Renal cortex interstitium (tissue), 11 donors: ENCODE data around the gene SSBP3. TPM values are rescaled to one million over a fixed set of nuclear protein-coding genes. Genes with fewer than 3 reads are reported as not detected.
"Not testable (repeated sequence)": the region's sequence is repeated elsewhere in the genome, so short reads cannot be mapped to it uniquely, and the experiment has no call there.

Source experiments
- DNase-seq, 11 donors: peaks; one replicate each; pipeline ENCODE4 v3.0.0-alpha.2; 2013; ENCODE audit warnings: low read depth in 9 of 11, low spot score in 4 of 11; ENCODE audit errors: extremely low read depth in 1 of 11
- polyA plus RNA-seq, 3 donors: library from polyadenylated mRNA; unstranded; fragments of 120-200 nt; gene quantifications; one replicate each; pipeline ENCODE4 v1.2.1, GENCODE V29; 2013; ENCODE audit not compliant: insufficient read length in 3 of 3

Gene SSBP3
- polyA plus RNA-seq, 3 donors: 119 to 124 (median 120) TPM

DNA sequence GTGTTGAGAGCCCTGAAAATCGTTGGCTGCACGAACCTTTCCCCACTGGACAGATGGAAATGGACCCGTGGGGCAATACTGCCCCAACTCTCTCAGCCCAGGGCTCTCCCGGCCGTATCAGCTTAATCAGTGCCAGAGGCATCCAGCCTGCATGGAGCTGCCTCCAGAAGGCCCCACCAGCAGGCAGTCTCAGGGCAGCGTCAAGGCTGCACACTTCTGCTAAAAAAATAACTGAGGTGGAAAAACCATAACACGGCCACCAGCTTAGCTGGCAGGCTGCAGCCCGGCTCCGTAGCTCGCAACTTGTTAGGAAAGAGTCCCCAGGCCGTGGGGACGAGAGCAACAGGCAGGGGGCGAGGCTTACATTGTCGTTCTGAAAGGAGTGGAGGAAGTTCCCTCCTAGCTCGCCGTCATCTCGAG is 178.3 kb downstream of the SSBP3 start:
- DNase-seq: peak in 3 of 11 donors; percentile 19 to 35 (median 33)

GRCh38 chr1:54227091-54227602 is 179.0 kb downstream of the SSBP3 start:
- DNase-seq: no peak

DNA sequence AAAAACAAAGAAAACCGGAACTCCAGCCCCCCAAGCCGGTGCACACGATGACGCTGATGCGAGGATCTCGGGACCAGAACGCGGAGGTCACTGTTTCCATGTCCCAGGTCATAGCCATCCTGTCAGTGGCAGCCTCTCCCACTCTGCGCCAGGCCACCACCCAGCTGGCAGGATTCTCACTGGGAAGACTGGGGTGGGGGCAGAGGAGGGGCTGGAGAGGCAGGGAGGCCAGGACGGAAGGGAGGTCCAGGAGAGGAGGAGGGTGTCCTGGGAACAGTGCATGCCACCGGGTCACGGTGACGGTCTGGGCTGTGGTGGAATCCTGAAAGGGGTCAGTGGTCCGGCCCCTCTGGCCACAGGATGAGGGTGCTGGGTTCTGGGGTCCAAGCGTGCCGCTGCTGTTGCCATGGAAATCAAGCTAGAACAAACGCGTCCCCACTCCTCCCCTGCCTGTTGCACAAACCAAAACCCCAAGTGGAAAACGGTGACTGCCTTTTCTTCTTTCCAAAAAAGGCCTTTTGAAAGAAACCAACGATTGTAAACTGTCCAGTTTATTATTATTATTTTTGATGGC is 180.1 kb downstream of the SSBP3 start:
- DNase-seq: no peak

DNA sequence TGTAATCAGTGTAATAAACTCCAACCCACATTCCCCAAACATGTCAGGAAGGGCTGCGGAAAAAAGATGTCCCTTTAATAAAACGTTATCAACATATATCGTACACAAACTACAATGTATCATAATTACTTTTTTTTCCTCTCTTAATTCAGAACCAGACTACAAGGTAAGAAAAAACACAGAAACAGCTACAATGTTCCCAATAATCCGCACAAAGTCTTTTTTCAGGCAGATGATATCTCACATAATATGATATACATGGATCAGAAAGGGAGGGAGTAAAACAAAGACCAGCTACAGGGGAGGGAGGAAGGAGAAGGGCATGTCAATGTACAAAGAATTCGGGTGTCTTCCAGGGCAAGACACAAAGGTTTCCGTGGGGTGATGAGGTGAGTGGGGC is 180.8 kb downstream of the SSBP3 start:
- no peak for DNase-seq

DNA sequence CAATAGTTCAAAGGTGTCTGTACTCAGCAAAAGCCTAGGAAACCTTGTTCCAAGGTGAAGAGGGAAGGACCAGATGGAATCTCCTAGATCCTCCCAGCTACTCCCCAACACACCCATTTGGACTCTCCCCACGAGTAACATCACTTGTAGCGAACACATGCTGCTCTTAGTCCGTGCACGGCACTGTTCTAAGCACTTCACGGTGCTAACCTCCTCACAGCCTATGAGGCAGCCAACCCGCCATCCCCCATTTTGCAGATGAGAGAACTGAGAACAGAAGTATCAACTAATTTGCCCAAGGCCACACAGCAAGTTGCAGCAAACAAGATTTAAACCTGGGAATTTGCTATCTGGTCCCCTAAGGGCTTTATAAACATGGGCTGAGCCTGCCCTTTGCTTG is 182.0 kb downstream of the SSBP3 start:
- DNase-seq: no peak

- DNase-seq: no peak
These were observed 182.6 kb downstream of the SSBP3 start for GRCh38 chr1:54223441-54224202.

DNA sequence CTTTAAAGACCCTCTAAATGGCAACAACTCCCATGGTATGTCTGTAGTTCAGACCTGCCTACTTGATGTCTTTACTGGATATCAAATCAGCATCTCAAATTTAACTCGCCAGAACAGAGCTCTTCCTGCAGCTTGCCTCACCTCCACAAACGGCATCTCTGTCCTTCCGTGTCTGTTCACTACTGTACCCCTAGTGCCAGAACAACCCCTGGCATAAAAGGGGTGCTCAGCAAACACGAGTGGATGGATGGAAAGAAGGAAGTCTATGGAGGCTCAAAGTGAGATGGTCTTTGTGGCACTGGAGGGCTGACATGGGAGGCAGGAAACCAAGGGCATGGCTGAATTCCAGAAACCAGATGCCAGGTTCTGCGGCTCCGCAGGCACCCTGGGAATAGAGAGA is 183.5 kb downstream of the SSBP3 start:
- no peak for DNase-seq

GRCh38 chr1:54221867-54222484 is 184.2 kb downstream of the SSBP3 start:
- DNase-seq: no peak

GRCh38 chr1:54221113-54221834 is 184.9 kb downstream of the SSBP3 start:
- DNase-seq: no peak

- DNase-seq: peak in 1 of 11 donors; percentile 36
These were observed 186.0 kb downstream of the SSBP3 start for GRCh38 chr1:54220004-54220811.

DNA sequence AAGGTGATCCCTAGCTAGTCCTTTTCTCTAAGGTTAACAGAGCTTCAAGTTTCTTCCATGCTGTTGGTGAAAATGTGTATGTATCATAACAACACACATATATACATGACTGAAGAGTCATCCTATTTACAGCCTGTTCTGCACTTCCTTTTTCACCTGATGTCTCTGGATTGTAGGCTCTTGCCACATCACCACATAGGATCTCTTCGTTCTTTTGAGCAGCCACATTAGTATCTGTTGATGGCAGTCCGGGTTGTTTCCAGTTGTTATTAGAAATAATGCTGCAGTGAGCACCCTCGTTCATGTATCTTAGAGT is 186.5 kb downstream of the SSBP3 start:
- no peak for DNase-seq

- peak in 1 of 11 donors; percentile 24 for DNase-seq
These were observed 187.1 kb downstream of the SSBP3 start for GRCh38 chr1:54218883-54219687.

- no peak for DNase-seq
These were observed 190.7 kb downstream of the SSBP3 start for GRCh38 chr1:54215523-54215922.

- no peak for DNase-seq
These were observed 193.3 kb downstream of the SSBP3 start for GRCh38 chr1:54212872-54213271.

DNA sequence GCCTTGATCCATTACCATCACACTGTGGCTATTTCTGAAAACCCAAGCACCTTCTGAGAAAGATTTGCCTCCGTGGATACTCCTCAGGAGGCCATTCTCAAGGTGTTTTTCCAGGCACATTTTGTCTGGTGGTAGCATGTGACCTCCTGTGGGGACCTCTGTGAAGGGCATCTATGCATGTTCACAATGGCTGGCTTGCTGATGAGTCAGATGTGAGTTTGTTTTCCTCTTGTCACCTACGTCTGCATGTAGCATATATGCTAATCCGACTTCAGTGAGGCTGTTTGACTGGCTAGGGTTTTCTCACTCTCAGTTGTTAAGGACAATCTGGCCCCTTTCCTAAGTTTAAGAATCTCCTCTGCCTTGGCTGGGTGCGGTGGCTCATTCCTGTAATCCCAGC is 198.3 kb downstream of the SSBP3 start:
- DNase-seq: not testable (repeated sequence)

- DNase-seq: no peak
These were observed 198.9 kb downstream of the SSBP3 start for GRCh38 chr1:54207287-54207686.

GRCh38 chr1:54204199-54204598 is 202.0 kb downstream of the SSBP3 start:
- DNase-seq: no peak

GRCh38 chr1:54200519-54200997 is 205.6 kb downstream of the SSBP3 start:
- DNase-seq: no peak
